ENCODE measurements around the gene NRG2. TPM values are rescaled to one million over a fixed set of nuclear protein-coding genes. Genes with fewer than 3 reads are reported as not detected.

The NRG2 gene
- total and polyA plus RNA-seq, 12 donors: 1.8 to 16.7 (median 8.4) TPM

DNA sequence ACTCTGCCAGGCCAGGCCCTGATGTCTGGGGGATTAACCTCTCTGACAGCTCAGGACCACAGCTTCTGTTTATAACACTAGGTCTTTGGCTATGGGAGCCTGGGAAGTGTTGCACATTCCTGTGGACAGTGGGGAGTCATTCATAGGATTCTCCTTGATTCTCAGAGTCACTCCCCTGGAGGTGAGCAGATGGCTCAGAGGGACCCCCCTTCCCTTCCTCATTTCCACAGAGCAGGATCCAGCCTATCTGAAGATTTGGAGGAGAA is 60.2 kb downstream of the NRG2 start:
- intact Hi-C loops (cut with DNase I): no loop called here
- no peak for DNase-seq
- H3K4me1 ChIP-seq (replicated peaks in 1 of 2): no peaks in the 10 kb centered on the region

GRCh38 chr5:139982157-139982974 is 60.7 kb downstream of the NRG2 start:
- no peak overlapping the region for H3K4me3 ChIP-seq
- 76 to 84% (median 80%) methylated on average over 15 of the region's 15 CpGs for WGBS, 4 donors
- no peaks in the 10 kb centered on the region for H3K27me3 ChIP-seq
- DNase-seq: peak in 5 of 7 donors; percentile 22 to 74 (median 53)
- no peak overlapping the region for H3K27ac ChIP-seq
- no peaks in the 10 kb centered on the region for H3K36me3 ChIP-seq (replicated peaks in 1 of 2)
- no peak for TF ChIP-seq POLR2A (IDR thresholded peaks at IDR 0.05)
- TF ChIP-seq CTCF (IDR thresholded peaks at IDR 0.05): no peak
- intact Hi-C loops (cut with DNase I): no loop called here
- no peaks in the 10 kb centered on the region for H3K4me1 ChIP-seq (replicated peaks in 1 of 2)
- H3K9me3 ChIP-seq (replicated peaks in 1 of 3): no peaks in the 10 kb centered on the region

More for the DNA sequence above, 60.2 kb downstream of the NRG2 start:
- Histone ChIP-seq H3K4me3 (no peak overlapping the region), H3K9me3 (replicated peaks in 1 of 3) (no peaks in the 10 kb centered on the region), H3K36me3 (replicated peaks in 1 of 2) (no peaks in the 10 kb centered on the region), H3K27ac (no peak overlapping the region), H3K27me3 (no peaks in the 10 kb centered on the region)
- TF ChIP-seq POLR2A (IDR thresholded peaks at IDR 0.05) (no peak), CTCF (IDR thresholded peaks at IDR 0.05) (no peak)

DNA sequence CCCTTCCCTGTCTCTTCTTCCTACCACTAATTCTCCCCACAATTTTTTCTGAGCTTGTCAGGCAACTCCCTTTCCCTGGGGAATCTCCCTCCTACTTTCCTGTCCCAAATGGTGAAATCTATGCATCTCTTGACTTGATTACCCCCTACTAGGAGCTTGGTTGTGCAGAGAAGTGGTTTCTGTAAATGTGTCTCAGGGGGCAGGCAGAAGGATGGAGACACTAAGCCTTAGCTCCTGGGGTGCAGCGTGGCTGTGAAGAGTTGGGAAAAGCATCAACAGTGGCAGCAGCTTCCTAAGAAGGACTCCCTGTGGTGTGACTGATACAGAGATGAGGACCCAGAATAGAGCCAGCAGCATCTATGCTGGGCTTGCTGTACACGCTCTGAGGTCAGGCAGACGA is 62.3 kb downstream of the NRG2 start:
- no peak overlapping the region for H3K27ac ChIP-seq
- no peaks in the 10 kb centered on the region for H3K27me3 ChIP-seq
- intact Hi-C loops (cut with DNase I): no loop called here
- peaks cover 0 to 3% of the 10 kb centered on the region in 2 donors for H3K4me1 ChIP-seq (replicated peaks in 1 of 2)
- 83 to 96% (median 92%) methylated on average over 3 of the region's 3 CpGs for WGBS, 4 donors
- no peaks in the 10 kb centered on the region for H3K9me3 ChIP-seq (replicated peaks in 1 of 3)
- DNase-seq: no peak
- TF ChIP-seq CTCF (IDR thresholded peaks at IDR 0.05) (no peak), POLR2A (IDR thresholded peaks at IDR 0.05) (no peak)
- no peaks in the 10 kb centered on the region for H3K36me3 ChIP-seq (replicated peaks in 1 of 2)
- H3K4me3 ChIP-seq: no peak overlapping the region

DNA sequence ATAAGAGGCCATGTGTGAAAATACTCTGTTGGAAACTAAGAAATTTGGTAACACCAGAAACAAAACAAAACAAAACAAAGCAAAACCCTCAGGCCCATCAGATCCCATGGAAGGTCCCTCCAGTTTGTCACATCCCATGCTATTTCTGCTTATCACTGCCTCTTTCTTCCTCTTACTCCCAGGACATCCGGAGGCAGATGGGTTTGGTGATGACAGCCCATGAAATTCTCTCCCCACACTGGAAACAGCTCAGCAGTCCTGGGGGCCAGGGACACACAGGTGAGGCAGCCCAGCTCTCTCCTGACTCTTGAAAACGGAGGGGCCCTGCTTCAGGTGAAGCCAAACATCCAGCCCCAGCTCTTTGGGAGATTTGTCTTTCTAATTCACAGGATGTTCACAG is 63.2 kb downstream of the NRG2 start:
- Histone ChIP-seq H3K36me3 (replicated peaks in 1 of 2) (no peaks in the 10 kb centered on the region), H3K9me3 (replicated peaks in 1 of 3) (no peaks in the 10 kb centered on the region), H3K27ac (no peak overlapping the region), H3K4me3 (no peak overlapping the region), H3K27me3 (no peaks in the 10 kb centered on the region), H3K4me1 (replicated peaks in 1 of 2) (peaks cover 0 to 7% of the 10 kb centered on the region in 2 donors)
- WGBS, 4 donors: 71 to 95% (median 86%) methylated on average over 2 of the region's 2 CpGs
- TF ChIP-seq POLR2A (IDR thresholded peaks at IDR 0.05): no peak
- TF ChIP-seq CTCF (IDR thresholded peaks at IDR 0.05): no peak
- no peak for DNase-seq
- intact Hi-C loops (cut with DNase I): no loop called here

Data from adrenal gland (tissue), 12 donors.